ENCODE results near the gene A2ML1.
"Not testable (repeated sequence)": the region's sequence is repeated elsewhere in the genome, so short reads cannot be mapped to it uniquely, and the experiment has no call there.

Gene A2ML1

GRCh38 chr12:8822298-8822697 is at the start of gene A2ML1:
A2ML1 (plus strand) TSS chr12:8822621; CDS start chr12:8822652, 31 bp downstream.
- peaks cover 20% of the 10 kb centered on the region for H3K4me1 ChIP-seq (ENCODE audit: control insufficient read depth, low read depth, low read length)
- H3K27ac ChIP-seq (ENCODE audit: low read length), result no peak within 1 kb of the TSS
- no peaks in the 10 kb centered on the region for H3K36me3 ChIP-seq (ENCODE audit: control insufficient read depth, low read depth, low read length)
- H3K27me3 ChIP-seq (ENCODE audit: control insufficient read depth, insufficient read depth, low read length), result no peaks in the 10 kb centered on the region
- H3K4me3 ChIP-seq (ENCODE audit: low read length), result no peak within 1 kb of the TSS
- no peaks in the 10 kb centered on the region for H3K9me3 ChIP-seq (ENCODE audit: control insufficient read depth, low read depth, low read length)
- H3K9ac ChIP-seq (ENCODE audit: low read length), result no peak within 1 kb of the TSS

GRCh38 chr12:8773461-8773860 is 49.0 kb upstream of the A2ML1 start:
- peaks cover 14% of the 10 kb centered on the region for H3K36me3 ChIP-seq (ENCODE audit: control insufficient read depth, low read depth, low read length)
- no peak overlapping the region for H3K27ac ChIP-seq (ENCODE audit: low read length)
- H3K4me3 ChIP-seq (ENCODE audit: low read length), result no peak overlapping the region
- no peaks in the 10 kb centered on the region for H3K27me3 ChIP-seq (ENCODE audit: control insufficient read depth, insufficient read depth, low read length)
- H3K9ac ChIP-seq (ENCODE audit: low read length), result no peak overlapping the region
- no peaks in the 10 kb centered on the region for H3K9me3 ChIP-seq (ENCODE audit: control insufficient read depth, low read depth, low read length)
- peaks cover 8% of the 10 kb centered on the region for H3K4me1 ChIP-seq (ENCODE audit: control insufficient read depth, low read depth, low read length)

GRCh38 chr12:8779281-8779680 is 43.1 kb upstream of the A2ML1 start:
- H3K4me3 ChIP-seq (ENCODE audit: low read length), result no peak overlapping the region
- H3K9ac ChIP-seq (ENCODE audit: low read length), result no peak overlapping the region
- H3K4me1 ChIP-seq (ENCODE audit: control insufficient read depth, low read depth, low read length), result peaks cover 8% of the 10 kb centered on the region
- H3K9me3 ChIP-seq (ENCODE audit: control insufficient read depth, low read depth, low read length), result no peaks in the 10 kb centered on the region
- H3K27me3 ChIP-seq (ENCODE audit: control insufficient read depth, insufficient read depth, low read length), result no peaks in the 10 kb centered on the region
- H3K36me3 ChIP-seq (ENCODE audit: control insufficient read depth, low read depth, low read length), result peaks cover 16% of the 10 kb centered on the region
- no peak overlapping the region for H3K27ac ChIP-seq (ENCODE audit: low read length)

- H3K9me3 ChIP-seq (ENCODE audit: control insufficient read depth, low read depth, low read length), result no peaks in the 10 kb centered on the region
- no peak overlapping the region for H3K4me3 ChIP-seq (ENCODE audit: low read length)
- H3K9ac ChIP-seq (ENCODE audit: low read length), result no peak overlapping the region
- peaks cover 8% of the 10 kb centered on the region for H3K4me1 ChIP-seq (ENCODE audit: control insufficient read depth, low read depth, low read length)
- peaks cover 16% of the 10 kb centered on the region for H3K36me3 ChIP-seq (ENCODE audit: control insufficient read depth, low read depth, low read length)
- H3K27me3 ChIP-seq (ENCODE audit: control insufficient read depth, insufficient read depth, low read length), result no peaks in the 10 kb centered on the region
- H3K27ac ChIP-seq (ENCODE audit: low read length), result no peak overlapping the region
Observed at GRCh38 chr12:8779862-8780261, 42.6 kb upstream of the A2ML1 start.

- no peaks in the 10 kb centered on the region for H3K27me3 ChIP-seq (ENCODE audit: control insufficient read depth, insufficient read depth, low read length)
- no peak overlapping the region for H3K4me3 ChIP-seq (ENCODE audit: low read length)
- H3K9me3 ChIP-seq (ENCODE audit: control insufficient read depth, low read depth, low read length), result no peaks in the 10 kb centered on the region
- H3K27ac ChIP-seq (ENCODE audit: low read length), result no peak overlapping the region
- no peak overlapping the region for H3K9ac ChIP-seq (ENCODE audit: low read length)
- peaks cover 14% of the 10 kb centered on the region for H3K36me3 ChIP-seq (ENCODE audit: control insufficient read depth, low read depth, low read length)
- peaks cover 8% of the 10 kb centered on the region for H3K4me1 ChIP-seq (ENCODE audit: control insufficient read depth, low read depth, low read length)
Observed at GRCh38 chr12:8780389-8780788, 42.0 kb upstream of the A2ML1 start.

- no peak overlapping the region for H3K27ac ChIP-seq (ENCODE audit: low read length)
- H3K9ac ChIP-seq (ENCODE audit: low read length), result no peak overlapping the region
Observed at GRCh38 chr12:8781381-8782127, 40.9 kb upstream of the A2ML1 start.

GRCh38 chr12:8784290-8784888 is 38.0 kb upstream of the A2ML1 start:
- Histone ChIP-seq H3K27me3 (ENCODE audit: control insufficient read depth, insufficient read depth, low read length) (no peaks in the 10 kb centered on the region), H3K9me3 (ENCODE audit: control insufficient read depth, low read depth, low read length) (no peaks in the 10 kb centered on the region), H3K9ac (ENCODE audit: low read length) (no peak overlapping the region), H3K4me3 (ENCODE audit: low read length) (no peak overlapping the region), H3K4me1 (ENCODE audit: control insufficient read depth, low read depth, low read length) (no peaks in the 10 kb centered on the region), H3K36me3 (ENCODE audit: control insufficient read depth, low read depth, low read length) (peaks cover 10% of the 10 kb centered on the region), H3K27ac (ENCODE audit: low read length) (no peak overlapping the region)

More at GRCh38 chr12:8781381-8782127, 40.9 kb upstream of the A2ML1 start:
- H3K9me3 ChIP-seq (ENCODE audit: control insufficient read depth, low read depth, low read length), result no peaks in the 10 kb centered on the region
- H3K4me3 ChIP-seq (ENCODE audit: low read length), result no peak overlapping the region
- H3K36me3 ChIP-seq (ENCODE audit: control insufficient read depth, low read depth, low read length), result peaks cover 10% of the 10 kb centered on the region
- H3K4me1 ChIP-seq (ENCODE audit: control insufficient read depth, low read depth, low read length), result peaks cover 8% of the 10 kb centered on the region
- H3K27me3 ChIP-seq (ENCODE audit: control insufficient read depth, insufficient read depth, low read length), result no peaks in the 10 kb centered on the region

GRCh38 chr12:8785499-8785898 is 36.9 kb upstream of the A2ML1 start:
- Histone ChIP-seq H3K9ac (ENCODE audit: low read length) (no peak overlapping the region), H3K4me1 (ENCODE audit: control insufficient read depth, low read depth, low read length) (no peaks in the 10 kb centered on the region), H3K9me3 (ENCODE audit: control insufficient read depth, low read depth, low read length) (no peaks in the 10 kb centered on the region), H3K36me3 (ENCODE audit: control insufficient read depth, low read depth, low read length) (peaks cover 10% of the 10 kb centered on the region), H3K4me3 (ENCODE audit: low read length) (no peak overlapping the region), H3K27me3 (ENCODE audit: control insufficient read depth, insufficient read depth, low read length) (no peaks in the 10 kb centered on the region), H3K27ac (ENCODE audit: low read length) (no peak overlapping the region)

- not testable (repeated sequence) for H3K4me3 ChIP-seq (ENCODE audit: low read length); H3K27ac ChIP-seq (ENCODE audit: low read length); H3K4me1 ChIP-seq (ENCODE audit: control insufficient read depth, low read depth, low read length); H3K9me3 ChIP-seq (ENCODE audit: control insufficient read depth, low read depth, low read length); H3K9ac ChIP-seq (ENCODE audit: low read length); H3K27me3 ChIP-seq (ENCODE audit: control insufficient read depth, insufficient read depth, low read length)
- peaks cover 15% of the 10 kb centered on the region for H3K36me3 ChIP-seq (ENCODE audit: control insufficient read depth, low read depth, low read length)
Observed at GRCh38 chr12:8787206-8787605, 35.2 kb upstream of the A2ML1 start.

GRCh38 chr12:8788706-8789105 is 33.7 kb upstream of the A2ML1 start:
- not testable (repeated sequence) for H3K27ac ChIP-seq (ENCODE audit: low read length); H3K9me3 ChIP-seq (ENCODE audit: control insufficient read depth, low read depth, low read length); H3K4me1 ChIP-seq (ENCODE audit: control insufficient read depth, low read depth, low read length); H3K36me3 ChIP-seq (ENCODE audit: control insufficient read depth, low read depth, low read length); H3K27me3 ChIP-seq (ENCODE audit: control insufficient read depth, insufficient read depth, low read length)
- peak overlapping the region; percentile 81 for H3K4me3 ChIP-seq (ENCODE audit: low read length)
- peak overlapping the region; percentile 28 for H3K9ac ChIP-seq (ENCODE audit: low read length)

GRCh38 chr12:8789341-8790013 is 32.9 kb upstream of the A2ML1 start:
- not testable (repeated sequence) for H3K27ac ChIP-seq (ENCODE audit: low read length); H3K9me3 ChIP-seq (ENCODE audit: control insufficient read depth, low read depth, low read length); H3K4me1 ChIP-seq (ENCODE audit: control insufficient read depth, low read depth, low read length); H3K27me3 ChIP-seq (ENCODE audit: control insufficient read depth, insufficient read depth, low read length)
- Histone ChIP-seq H3K4me3 (ENCODE audit: low read length) (peak overlapping the region; percentile 81), H3K36me3 (ENCODE audit: control insufficient read depth, low read depth, low read length) (peaks cover 10% of the 10 kb centered on the region), H3K9ac (ENCODE audit: low read length) (peak overlapping the region; percentile 42)

All from iPS-18a (cell line).